T-helper 2 cell treated with Interferon-gamma antibody and Interleukin-4, amounts not matched to agents 100 ng/mL and 5 ng/mL, for 36 hours (primary cell): Measurements from ENCODE around the gene HDAC9. TPM values are rescaled to one million over a fixed set of nuclear protein-coding genes. Genes with fewer than 3 reads are reported as not detected.

Source experiments
- intact Hi-C: fragments of 100-400 bp; cut with micrococcal nuclease; formaldehyde crosslinking; loops from one replicate; pipeline ENCODE4 v1.15.1; 2023
- total RNA-seq: library from RNA; stranded (reverse); gene quantifications from 2 replicates; pipeline ENCODE4 v1.2.3, GENCODE V29; 2022

The HDAC9 gene
- total RNA-seq, 1 donor from 2014 or later, result 0.14 TPM

DNA sequence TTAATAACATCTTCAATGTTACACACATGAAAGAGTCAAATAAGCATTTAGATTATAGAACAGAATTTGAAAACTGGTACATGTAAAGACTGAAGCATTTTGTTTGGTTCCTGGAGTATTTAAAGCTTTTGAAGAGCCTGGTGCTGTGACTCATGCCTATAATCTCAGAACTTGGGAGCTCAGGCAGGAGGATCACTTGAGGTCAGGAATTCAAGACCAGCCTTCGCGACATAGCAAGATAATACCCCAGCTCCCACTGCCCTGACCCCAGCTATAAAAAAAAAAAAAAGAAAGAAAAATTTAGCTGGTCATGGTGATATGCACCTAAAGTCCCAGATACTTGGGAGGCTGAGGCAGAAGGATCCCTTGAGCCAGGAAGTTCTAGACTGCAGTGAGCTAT, 87.8 kb downstream of the HDAC9 start:
- intact Hi-C loops, result no loop called here

DNA sequence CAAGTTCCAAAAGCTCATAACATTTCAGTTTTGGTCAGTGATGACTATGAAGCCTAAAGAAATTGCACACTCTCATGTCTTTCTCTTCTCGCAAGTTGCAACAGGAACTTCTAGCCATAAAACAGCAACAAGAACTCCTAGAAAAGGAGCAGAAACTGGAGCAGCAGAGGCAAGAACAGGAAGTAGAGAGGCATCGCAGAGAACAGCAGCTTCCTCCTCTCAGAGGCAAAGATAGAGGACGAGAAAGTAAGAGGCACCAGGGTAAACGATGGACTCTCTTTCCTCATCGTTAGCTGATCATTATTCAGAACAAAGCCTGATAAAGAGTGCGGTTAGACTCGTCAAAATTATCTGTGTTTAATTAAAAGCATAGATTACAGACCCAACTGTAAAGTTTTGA, 94.7 kb downstream of the HDAC9 start:
- intact Hi-C loops, result loop anchor here (2.0 kb wide), 1 partner anchor 77 kb away; no protein-coding TSS in a partner anchor

DNA sequence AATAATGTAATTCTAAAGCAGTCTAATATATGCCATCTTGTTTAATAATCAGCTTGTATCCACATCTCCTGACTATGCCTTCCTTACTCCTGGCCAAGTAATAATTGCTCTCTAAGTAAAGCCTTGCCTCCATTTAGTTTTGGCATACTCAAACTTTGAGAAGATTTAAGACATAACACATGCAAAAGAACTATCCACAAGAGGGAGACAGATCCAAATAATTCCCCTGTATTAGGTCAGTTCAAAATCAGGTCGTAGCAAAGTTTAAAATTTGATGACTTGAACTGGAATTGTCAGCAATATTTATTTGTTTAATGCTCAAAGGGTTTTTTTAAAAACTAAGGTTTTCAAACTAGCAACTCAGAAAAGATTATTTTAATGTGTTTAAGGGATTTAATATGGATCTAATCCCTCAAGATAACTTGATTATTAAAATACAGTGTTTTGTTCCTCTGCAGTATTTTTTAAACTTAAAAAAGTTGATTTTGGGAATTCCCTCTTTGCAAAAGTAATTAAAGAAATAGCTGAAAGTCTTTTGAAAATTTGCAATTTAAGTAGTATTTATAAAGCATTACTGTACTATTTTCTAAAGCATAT, 95.3 kb downstream of the HDAC9 start:
- intact Hi-C loops, result loop anchor here (2.0 kb wide), 1 partner anchor 76 kb away; no protein-coding TSS in a partner anchor

DNA sequence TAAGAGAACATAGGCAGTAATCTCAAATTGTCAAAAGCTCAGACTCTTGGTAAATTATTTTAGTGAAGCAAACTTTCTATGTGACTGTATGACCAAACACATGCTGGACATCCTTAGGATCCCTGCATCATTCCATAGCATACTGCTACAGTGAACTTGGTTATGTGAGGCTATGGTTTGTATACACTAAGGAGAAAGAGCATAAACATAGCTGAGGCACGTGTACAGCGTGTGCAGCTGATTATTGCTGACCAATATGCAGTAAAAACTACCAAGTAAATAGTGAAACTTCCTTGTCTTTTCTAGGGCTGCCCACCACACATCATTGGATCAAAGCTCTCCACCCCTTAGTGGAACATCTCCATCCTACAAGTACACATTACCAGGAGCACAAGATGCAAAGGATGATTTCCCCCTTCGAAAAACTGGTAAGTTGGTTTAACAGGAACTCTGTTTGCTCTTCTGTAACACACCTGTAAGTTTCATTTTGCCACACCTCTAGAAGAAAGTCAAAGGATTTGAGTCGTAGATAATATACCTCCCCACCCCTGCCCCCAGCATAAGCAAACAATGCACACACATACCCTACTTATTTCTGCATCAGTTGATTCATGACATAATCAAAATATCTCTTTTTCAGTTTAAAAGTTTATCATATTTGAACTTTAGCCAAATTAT, 98.2 kb downstream of the HDAC9 start:
- intact Hi-C loops, result no loop called here

DNA sequence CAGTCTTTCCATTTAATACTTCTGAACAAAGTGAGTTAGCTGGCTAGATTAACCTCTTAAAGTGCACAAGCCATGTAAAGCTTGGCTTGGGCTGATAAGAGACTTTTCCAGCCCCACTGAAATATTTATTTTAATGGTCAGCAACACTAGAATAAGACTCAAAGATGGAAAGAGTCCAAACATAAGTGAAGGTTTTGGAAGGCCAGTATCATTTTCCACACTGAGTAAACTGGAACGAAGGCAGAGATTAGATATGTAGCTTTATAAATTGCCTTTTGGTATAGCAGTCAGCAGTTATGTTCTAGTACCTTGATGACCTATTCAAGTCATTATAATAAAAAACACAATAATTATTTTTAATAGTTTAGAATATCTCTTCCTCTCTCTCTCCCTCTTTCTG, 102.2 kb downstream of the HDAC9 start:
- intact Hi-C loops, result no loop called here

DNA sequence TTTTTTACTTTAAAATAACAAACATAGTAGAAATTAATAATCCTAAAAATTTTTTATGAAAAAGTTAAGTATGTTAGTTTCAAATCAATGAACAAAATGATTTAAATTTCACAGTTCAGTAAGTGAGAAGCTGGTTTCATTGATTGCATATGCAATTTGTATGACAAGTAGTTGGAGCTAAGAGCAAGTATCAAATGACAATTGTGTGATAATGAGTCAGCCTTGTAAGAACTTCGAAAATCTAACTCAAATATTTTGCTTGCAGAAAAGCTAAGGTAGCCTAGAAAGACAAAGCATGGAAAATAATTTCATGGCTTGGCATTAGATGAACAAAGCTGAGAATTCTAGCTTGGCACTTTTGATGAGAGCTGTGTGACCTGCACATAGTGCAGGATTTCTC, 111.5 kb downstream of the HDAC9 start:
- intact Hi-C loops, result no loop called here

GRCh38 chr7:18610331-18610948, 114.9 kb downstream of the HDAC9 start:
- intact Hi-C loops, result no loop called here

DNA sequence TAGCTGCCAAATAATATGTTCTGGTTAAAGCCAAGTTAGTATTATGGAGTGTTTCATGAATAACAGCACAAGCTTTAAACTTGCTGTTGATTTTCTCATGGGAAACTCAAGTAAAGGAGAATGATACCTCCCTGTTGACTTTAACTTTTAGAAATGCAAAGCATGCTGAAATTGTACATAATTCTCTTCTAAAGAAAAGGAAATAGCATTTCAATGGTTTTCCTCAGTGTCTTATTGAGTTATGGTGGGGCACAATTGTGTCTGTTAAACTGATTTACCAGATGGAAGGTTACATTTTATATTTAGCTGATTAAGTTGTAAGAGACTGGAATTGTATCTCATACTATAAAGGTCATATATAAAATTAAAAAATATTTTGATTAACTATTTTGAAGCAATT, 119.3 kb downstream of the HDAC9 start:
- intact Hi-C loops, result no loop called here

DNA sequence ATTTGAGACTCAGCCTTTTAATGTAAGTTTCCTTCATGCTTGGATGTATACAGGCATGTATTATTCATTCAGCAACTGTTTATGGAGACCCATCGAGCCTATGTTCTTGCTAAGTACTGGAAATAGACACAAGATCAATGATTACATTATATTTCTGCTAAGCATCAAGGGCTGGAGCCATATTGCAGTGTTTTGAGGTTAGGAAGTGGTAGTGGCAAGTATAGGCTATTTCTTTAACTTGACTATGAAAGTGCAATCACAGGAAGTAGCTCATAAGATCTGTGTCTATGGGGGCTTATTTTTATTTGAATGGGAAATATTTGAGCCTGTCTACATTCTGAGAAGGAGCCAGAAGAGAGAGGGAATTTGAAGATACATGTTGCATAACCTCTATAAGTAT, 123.8 kb downstream of the HDAC9 start:
- intact Hi-C loops, result no loop called here

DNA sequence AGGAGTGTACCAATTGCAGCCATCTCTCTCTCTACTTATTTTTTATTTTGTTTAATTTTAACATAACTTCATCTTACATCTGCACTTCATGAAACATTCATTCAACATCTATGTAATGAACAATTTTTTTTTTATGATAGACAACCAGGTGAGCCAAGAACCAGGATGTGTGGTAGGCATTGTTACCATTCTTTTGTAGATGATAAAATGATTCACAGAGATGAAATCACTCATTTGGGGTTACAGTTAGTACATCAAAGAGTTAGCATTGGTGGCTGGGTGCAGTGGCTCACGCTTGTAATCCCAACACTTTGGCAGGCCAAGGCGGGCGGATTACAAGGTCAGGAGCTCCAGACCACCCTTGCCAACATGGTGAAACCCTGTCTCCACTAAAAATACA, 127.8 kb downstream of the HDAC9 start:
- intact Hi-C loops, result no loop called here

DNA sequence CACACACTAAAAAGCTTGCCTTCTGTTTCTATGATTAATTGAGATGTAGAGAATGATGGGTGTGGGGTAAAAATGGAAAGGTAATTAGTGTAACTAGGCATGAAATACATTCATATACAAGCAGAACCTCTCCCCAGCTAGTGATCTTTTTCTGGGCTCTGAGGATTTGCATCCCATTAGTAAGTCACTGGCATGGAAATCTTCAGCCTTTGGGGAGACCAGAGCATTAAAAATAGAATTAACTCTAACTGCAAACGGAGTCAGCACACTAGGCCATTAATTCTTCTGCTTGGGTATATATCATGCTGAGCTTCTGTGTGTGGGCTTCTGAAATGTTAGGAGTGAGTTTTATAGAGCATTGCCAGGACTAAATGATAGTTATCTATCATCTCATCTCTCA, 128.9 kb downstream of the HDAC9 start:
- intact Hi-C loops, result no loop called here

GRCh38 chr7:18626086-18626485, 130.5 kb downstream of the HDAC9 start:
- intact Hi-C loops, result no loop called here

- intact Hi-C loops, result no loop called here
Observed at GRCh38 chr7:18626717-18627116, 131.2 kb downstream of the HDAC9 start.

DNA sequence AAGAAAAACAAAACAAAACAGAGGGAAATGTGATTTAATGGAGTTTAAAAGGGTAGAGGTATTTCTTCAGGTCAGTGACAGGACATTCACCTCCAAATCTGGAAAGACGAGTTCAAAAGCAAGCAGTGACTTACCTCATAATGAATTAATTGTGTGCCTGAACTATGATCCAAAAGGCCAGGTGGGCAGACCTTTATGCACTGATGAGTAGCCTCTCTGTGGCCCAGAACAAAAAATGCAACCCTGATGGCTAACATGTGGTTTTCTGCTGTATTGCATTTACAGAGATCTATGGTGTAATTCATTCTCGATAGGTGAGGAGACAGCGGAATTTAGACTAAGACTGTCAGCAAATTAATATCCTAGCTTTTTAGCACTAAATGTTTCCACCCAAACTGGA, 142.0 kb downstream of the HDAC9 start:
- intact Hi-C loops, result no loop called here

DNA sequence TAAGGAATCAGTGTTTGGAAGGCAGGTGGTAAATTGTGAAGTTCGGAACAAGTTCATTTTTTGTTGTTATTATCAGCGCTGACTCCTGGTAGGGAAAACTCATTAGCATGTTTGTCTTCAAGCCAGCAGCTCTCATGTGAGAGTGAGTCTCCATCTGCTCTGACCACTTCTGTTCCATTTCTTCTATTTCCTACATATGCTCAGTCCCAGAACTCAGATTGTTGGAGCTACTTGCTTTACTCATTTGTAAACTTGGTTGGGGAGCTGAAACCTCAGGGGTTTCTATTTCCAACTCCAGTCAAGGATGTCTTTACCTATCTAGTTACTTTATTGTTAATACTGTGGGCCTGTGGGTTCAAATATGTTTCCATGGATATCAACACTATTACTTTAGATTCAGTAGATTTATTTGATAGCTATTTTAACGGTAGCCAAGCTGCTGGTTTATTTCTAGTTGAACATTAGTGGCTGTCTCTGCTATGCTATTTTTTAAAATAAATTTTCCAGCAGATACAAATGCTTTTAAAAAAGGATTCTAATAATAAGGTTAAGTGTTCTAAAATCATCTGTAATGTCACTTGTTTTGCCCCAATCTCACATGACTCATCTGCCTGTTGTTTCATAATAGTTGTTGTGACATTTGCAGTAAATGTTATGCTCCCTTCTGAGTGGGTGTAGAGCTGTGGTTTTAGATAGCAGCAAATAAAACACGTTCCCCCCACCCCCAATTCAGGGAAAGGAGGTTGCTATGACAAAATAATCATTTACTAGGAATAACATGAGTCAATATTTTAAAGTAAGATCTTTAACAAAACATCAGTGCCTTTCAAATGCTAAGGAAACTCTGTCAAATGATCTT, 143.3 kb downstream of the HDAC9 start:
- intact Hi-C loops, result no loop called here

GRCh38 chr7:18639711-18640110, 144.2 kb downstream of the HDAC9 start:
- intact Hi-C loops, result no loop called here

DNA sequence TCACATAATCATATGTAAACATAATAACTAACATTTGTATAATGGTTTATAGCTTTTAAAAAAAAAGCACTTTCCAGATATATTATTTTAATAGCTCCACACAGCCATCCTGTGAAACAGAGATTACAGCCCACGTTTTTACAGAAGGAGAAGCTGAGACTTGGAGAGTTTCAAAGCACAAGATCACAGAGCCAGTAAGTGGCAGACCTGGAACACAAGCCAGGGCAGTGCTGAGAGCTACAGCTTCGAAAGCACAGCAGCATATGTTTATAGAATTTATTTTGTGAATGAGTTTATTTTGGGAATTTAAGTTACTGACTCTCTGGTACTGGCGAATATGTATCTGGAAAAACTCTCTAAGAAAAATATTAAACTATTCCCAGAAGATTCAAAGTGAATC, 149.4 kb downstream of the HDAC9 start:
- intact Hi-C loops, result no loop called here

GRCh38 chr7:18647582-18647981, 152.0 kb downstream of the HDAC9 start:
- intact Hi-C loops, result no loop called here

DNA sequence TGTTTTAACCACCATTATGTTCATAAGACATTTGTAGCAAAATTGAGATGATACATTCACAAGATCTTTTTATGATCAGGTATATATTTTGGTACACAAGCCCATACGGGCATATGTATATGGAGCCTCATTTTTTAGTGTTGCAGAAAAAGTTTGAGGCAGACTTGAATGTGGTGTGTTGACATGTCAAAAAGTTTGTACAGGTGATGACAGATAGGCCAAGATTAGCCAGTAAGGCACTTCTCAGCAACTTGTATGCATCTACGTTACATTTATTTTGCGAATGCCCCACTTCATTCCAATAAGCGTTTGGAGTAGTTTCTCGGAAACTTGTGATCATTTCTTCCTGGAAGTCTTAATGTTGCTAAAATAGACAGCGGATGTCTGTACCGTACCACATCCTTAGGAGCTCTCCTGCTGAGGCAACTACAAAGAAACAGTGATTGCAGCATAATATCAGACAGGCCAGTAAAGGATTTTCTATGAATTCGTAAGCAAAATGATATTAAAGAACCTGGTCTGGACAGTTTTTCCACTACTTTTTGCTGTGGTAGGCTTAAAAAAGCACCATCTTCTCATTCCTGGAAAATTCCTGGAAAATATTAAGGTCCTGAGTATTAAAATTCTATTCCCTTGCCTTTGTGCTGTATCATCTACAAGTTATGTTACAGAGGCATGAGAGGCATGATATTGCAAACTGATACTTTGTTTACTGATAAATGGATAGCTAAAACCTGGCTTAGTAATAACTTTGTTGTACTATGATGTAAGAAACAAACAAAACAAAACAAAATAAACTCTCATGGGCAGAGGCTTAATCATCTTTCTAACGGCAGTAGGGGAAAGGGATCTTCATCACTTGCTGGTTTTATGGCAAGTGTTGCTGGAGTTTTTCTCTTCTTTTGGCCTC, 153.6 kb downstream of the HDAC9 start:
- intact Hi-C loops, result no loop called here

GRCh38 chr7:18653381-18654155, 158.0 kb downstream of the HDAC9 start:
- intact Hi-C loops, result no loop called here
